H1 (cell line): ENCODE measurements around the gene COX6A2. TPM values are rescaled to one million over a fixed set of nuclear protein-coding genes. Genes with fewer than 3 reads are reported as not detected.

Experiments used
- ATF2 ChIP-seq: IDR thresholded peaks from 2 replicates; pipeline ENCODE4 v1.6.1; 2012; ENCODE audit warnings: low read length, inconsistent platforms
- TCF12 ChIP-seq: IDR thresholded peaks from 2 replicates; pipeline ENCODE4 v1.6.1; 2011; ENCODE audit warnings: low read depth, mild to moderate bottlenecking, low read length
- ZNF274 ChIP-seq: IDR thresholded peaks from 2 replicates; pipeline ENCODE4 v1.7.0; 2012; ENCODE audit warnings: low read length, borderline replicate concordance; ENCODE audit errors: extremely low read depth
- polyA plus RNA-seq, 7 experiments: library from polyadenylated mRNA; depleted of rRNA in 3 of 7; stranded (reverse) in 5 of 7; unstranded in 2 of 7; fragments of >200 nt in 5 of 7; fragments of 200-250 nt in 2 of 7; gene quantifications; 1 replicate in 5 of 7; 2 replicates in 1 of 7; 4 replicates in 1 of 7; pipeline versions ENCODE4 v1.2.1 to v1.2.3, GENCODE V29; 2011 to 2013; ENCODE audit warnings: missing spikeins in 2 of 7, mixed read lengths in 2 of 7
- total RNA-seq: library from RNA; stranded (reverse); fragmentation: NEBNext Ultra II Directional; extraction: Animal tissue kit (Norgen Biotek cat#: 25700); gene quantifications from 2 replicates; pipeline ENCODE4 v1.2.1, GENCODE V29; 2021

COX6A2 gene
- total and polyA plus RNA-seq, 2 of the 8 experiments (the other 6 are each of a cell fraction or from before 2014, with no cell fraction given) = 0.79 TPM; not detected in 1

DNA sequence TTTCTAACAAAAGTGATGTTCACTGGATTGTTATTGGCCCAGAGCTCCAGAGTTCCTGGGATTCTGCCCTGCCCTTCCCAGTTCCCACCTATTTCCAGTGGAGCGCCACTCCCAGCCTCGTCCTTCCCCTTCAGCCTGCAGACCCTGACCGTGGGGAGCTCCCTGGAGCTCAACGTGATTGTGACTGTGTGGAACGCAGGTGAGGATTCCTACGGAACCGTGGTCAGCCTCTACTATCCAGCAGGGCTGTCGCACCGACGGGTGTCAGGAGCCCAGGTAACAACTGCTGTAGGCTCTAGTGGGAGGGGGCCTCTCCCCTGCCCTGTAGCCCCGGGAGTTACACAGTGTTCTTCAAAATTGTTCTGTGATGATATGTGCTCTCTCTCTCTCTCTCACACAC, 11.8 kb downstream of the COX6A2 start (continued):
- TF ChIP-seq ZNF274 (no peak), TCF12 (no peak), ATF2 (no peak)
